Measurements from ENCODE around the gene SLC25A43.
"Not testable (repeated sequence)": the region's sequence is repeated elsewhere in the genome, so short reads cannot be mapped to it uniquely, and the experiment has no call there.

- not testable (repeated sequence) for TF ChIP-seq CTCF (conservative IDR thresholded peaks at IDR 0.05; ENCODE audit: low read length); EZH2phosphoT487 (IDR thresholded peaks at IDR 0.05; ENCODE audit: borderline replicate concordance)
These were observed 88.6 kb downstream of the SLC25A43 start for GRCh38 chrX:119487766-119488165.
